AML-193 (cell line): ENCODE data around the gene ZNF787.
"Not testable (repeated sequence)": the region's sequence is repeated elsewhere in the genome, so short reads cannot be mapped to it uniquely, and the experiment has no call there.

Experiments used
- DNase-seq, 2 experiments: peaks; one replicate each; lab custom pipeline; 2025; lab: John Stamatoyannopoulos, UW

Gene ZNF787

GRCh38 chr19:56105831-56106396 lies 15.2 kb downstream of the ZNF787 start:
- DNase-seq, result not testable (repeated sequence)

GRCh38 chr19:56105090-56105701 lies 15.9 kb downstream of the ZNF787 start:
- DNase-seq, result no peak

GRCh38 chr19:56104423-56104822 lies 16.7 kb downstream of the ZNF787 start:
- no peak for DNase-seq

GRCh38 chr19:56103027-56103614 lies 18.0 kb downstream of the ZNF787 start:
- DNase-seq, result no peak

GRCh38 chr19:56101746-56102535 lies 19.2 kb downstream of the ZNF787 start:
- no peak for DNase-seq

- no peak for DNase-seq
Observed at GRCh38 chr19:56101095-56101494, 20.0 kb downstream of the ZNF787 start.

- no peak for DNase-seq
Observed at GRCh38 chr19:56099638-56100539, 21.2 kb downstream of the ZNF787 start.

- DNase-seq, result no peak
Observed at GRCh38 chr19:56098731-56099568, 22.1 kb downstream of the ZNF787 start.

GRCh38 chr19:56098237-56098636 lies 22.9 kb downstream of the ZNF787 start:
- not testable (repeated sequence) for DNase-seq

- no peak for DNase-seq
Observed at GRCh38 chr19:56097776-56098175, 23.3 kb downstream of the ZNF787 start.

- DNase-seq, result no peak
Observed at GRCh38 chr19:56097306-56097705, 23.8 kb downstream of the ZNF787 start.

GRCh38 chr19:56096665-56097064 lies 24.4 kb downstream of the ZNF787 start:
- no peak for DNase-seq

GRCh38 chr19:56094449-56094848 lies 26.6 kb downstream of the ZNF787 start:
- no peak for DNase-seq

GRCh38 chr19:56092685-56093631 lies 28.1 kb downstream of the ZNF787 start:
- no peak for DNase-seq

GRCh38 chr19:56091751-56092546 lies 29.1 kb downstream of the ZNF787 start:
- DNase-seq, result no peak

GRCh38 chr19:56091066-56091490 lies 30.0 kb downstream of the ZNF787 start:
- DNase-seq, result no peak

- DNase-seq, result no peak
Observed at GRCh38 chr19:56089344-56089743, 31.8 kb downstream of the ZNF787 start.

GRCh38 chr19:56088497-56089215 lies 32.4 kb downstream of the ZNF787 start:
- DNase-seq, result no peak
